CD8-positive, alpha-beta memory T cell (primary cell): ENCODE measurements around the gene PIK3CG. TPM values are rescaled to one million over a fixed set of nuclear protein-coding genes. Genes with fewer than 3 reads are reported as not detected.

Source experiments
- CTCF ChIA-PET: fragments of 350-600 bp; sonication (Branson Sonifier 250); formaldehyde crosslinking; loops from one replicate; lab custom pipeline; 2021; ENCODE audit warnings: antibody characterized with exemption; lab: Charles Lee
- POLR2A ChIA-PET: fragments of 350-600 bp; sonication (Branson Sonifier 250); formaldehyde crosslinking; loops from one replicate; lab custom pipeline; 2021; ENCODE audit warnings: antibody characterized with exemption; lab: Charles Lee
- DNase-seq, 5 donors: peaks; one replicate each; pipeline versions ENCODE4 v3.0.0 to v3.0.0-alpha.2; 2020 to 2022; ENCODE audit warnings: mixed read lengths in 1 of 5
- H3K27ac ChIP-seq: one replicate; pipeline ENCODE4 v1.7.0; 2013; ENCODE audit warnings: low read depth, mild to moderate bottlenecking, low read length, moderate library complexity
- H3K27me3 ChIP-seq: 2 replicates; pipeline ENCODE4 v1.7.0; 2013; ENCODE audit warnings: low read length, mild to moderate bottlenecking; ENCODE audit not compliant: insufficient read depth, poor library complexity, severe bottlenecking
- H3K36me3 ChIP-seq: 2 replicates; pipeline ENCODE4 v1.7.0; 2013; ENCODE audit warnings: mild to moderate bottlenecking, low read length, moderate library complexity; ENCODE audit not compliant: insufficient read depth
- H3K4me1 ChIP-seq: 2 replicates; pipeline ENCODE4 v1.7.0; 2013; ENCODE audit warnings: mild to moderate bottlenecking, low read length, moderate library complexity; ENCODE audit not compliant: insufficient read depth
- H3K4me3 ChIP-seq: 2 replicates; pipeline ENCODE4 v1.7.0; 2013; ENCODE audit warnings: mild to moderate bottlenecking, low read length
- H3K9me3 ChIP-seq: 2 replicates; pipeline ENCODE4 v1.7.0; 2013; ENCODE audit warnings: mild to moderate bottlenecking, low read length
- H3K27ac Mint-ChIP-seq, 8 donors: one replicate each; pipeline ENCODE4 v1.8.0; 2020 to 2021; ENCODE audit warnings: mixed read lengths in 8 of 8, mild to moderate bottlenecking in 6 of 8, inconsistent platforms in 3 of 8, moderate library complexity in 3 of 8
- H3K27me3 Mint-ChIP-seq, 2 donors: one replicate each; pipeline ENCODE4 v1.8.0; 2020 to 2021; ENCODE audit warnings: mixed read lengths in 2 of 2, mild to moderate bottlenecking in 1 of 2, moderate library complexity in 1 of 2
- H3K36me3 Mint-ChIP-seq, 3 donors: one replicate each; pipeline ENCODE4 v1.8.0; 2020 to 2021; ENCODE audit warnings: mixed read lengths in 3 of 3, inconsistent platforms in 1 of 3, mild to moderate bottlenecking in 1 of 3
- H3K4me1 Mint-ChIP-seq, 3 donors: one replicate each; pipeline ENCODE4 v1.8.0; 2020 to 2021; ENCODE audit warnings: mixed read lengths in 3 of 3, inconsistent platforms in 1 of 3, mild to moderate bottlenecking in 1 of 3
- H3K4me3 Mint-ChIP-seq, 7 donors: one replicate each; pipeline ENCODE4 v1.8.0; 2020 to 2021; ENCODE audit warnings: mixed read lengths in 7 of 7, mild to moderate bottlenecking in 6 of 7, moderate library complexity in 4 of 7, inconsistent platforms in 2 of 7
- H3K9me3 Mint-ChIP-seq, 5 donors: one replicate each; pipeline ENCODE4 v1.8.0; 2020 to 2022; ENCODE audit warnings: mixed read lengths in 5 of 5, mild to moderate bottlenecking in 3 of 5, moderate library complexity in 2 of 5, inconsistent platforms in 1 of 5
- polyA plus RNA-seq: library from polyadenylated mRNA; unstranded; fragments of 300-500 nt; fragmentation: Illumina TruSeq; gene quantifications from one replicate; pipeline ENCODE4 v1.2.3, GENCODE V29; 2021
- total RNA-seq, 2 experiments: library from RNA; stranded (reverse); gene quantifications; one replicate each; pipeline ENCODE4 v1.2.3, GENCODE V29; 2021

Gene PIK3CG
- total and polyA plus RNA-seq, 3 experiments from 2014 or later = 25.3 to 31.0 (median 26.3) TPM

GRCh38 chr7:106870528-106870927, 5.4 kb downstream of the PIK3CG start:
- peaks cover 0 to 1% (median 0%) of the 10 kb centered on the region in 5 donors for H3K9me3 Mint-ChIP-seq
- H3K36me3 Mint-ChIP-seq = peaks cover 43 to 90% (median 48%) of the 10 kb centered on the region in 3 donors
- H3K4me3 Mint-ChIP-seq = peak overlapping the region; percentile 49 to 79 (median 75)
- H3K36me3 ChIP-seq = peaks cover 34% of the 10 kb centered on the region
- CTCF ChIA-PET = no interaction called here
- H3K4me1 ChIP-seq = peaks cover 58% of the 10 kb centered on the region
- H3K27ac Mint-ChIP-seq = peak overlapping the region; percentile 8 to 76 (median 50)
- H3K4me1 Mint-ChIP-seq = peaks cover 76 to 91% (median 88%) of the 10 kb centered on the region in 3 donors
- peak overlapping the region; percentile 25 for H3K27ac ChIP-seq
- POLR2A ChIA-PET = no interaction called here
- no peaks in the 10 kb centered on the region for H3K9me3 ChIP-seq
- no peaks in the 10 kb centered on the region for H3K27me3 Mint-ChIP-seq
- peak overlapping the region; percentile 25 for H3K4me3 ChIP-seq
- no peak for DNase-seq
- H3K27me3 ChIP-seq = no peaks in the 10 kb centered on the region

GRCh38 chr7:106870983-106871410, 5.9 kb downstream of the PIK3CG start:
- Mint-ChIP-seq H3K4me3 (peak overlapping the region; percentile 49 to 83 (median 75)), H3K27me3 (no peaks in the 10 kb centered on the region), H3K4me1 (peaks cover 76 to 93% (median 90%) of the 10 kb centered on the region in 3 donors), H3K9me3 (peaks cover 0 to 2% (median 0%) of the 10 kb centered on the region in 5 donors), H3K27ac (peak overlapping the region in 7 of 8 donors; percentile 1 to 85 (median 72)), H3K36me3 (peaks cover 45 to 89% (median 49%) of the 10 kb centered on the region in 3 donors)
- DNase-seq = no peak
- peak overlapping the region; percentile 24 for H3K4me3 ChIP-seq
- H3K4me1 ChIP-seq = peaks cover 58% of the 10 kb centered on the region
- H3K27me3 ChIP-seq = no peaks in the 10 kb centered on the region
- no peaks in the 10 kb centered on the region for H3K9me3 ChIP-seq
- H3K27ac ChIP-seq = no peak overlapping the region
- POLR2A ChIA-PET = interaction anchor here (0.6 kb wide), 1 partner anchor 301 kb away, joined by 3 read pairs; no protein-coding TSS in a partner anchor
- CTCF ChIA-PET = no interaction called here
- peaks cover 34% of the 10 kb centered on the region for H3K36me3 ChIP-seq

GRCh38 chr7:106871793-106872571, 6.9 kb downstream of the PIK3CG start:
- Histone ChIP-seq H3K27me3 (no peaks in the 10 kb centered on the region), H3K9me3 (no peaks in the 10 kb centered on the region), H3K27ac (no peak overlapping the region), H3K4me1 (peaks cover 56% of the 10 kb centered on the region), H3K4me3 (peak overlapping the region; percentile 2), H3K36me3 (peaks cover 34% of the 10 kb centered on the region)
- DNase-seq = no peak
- peaks cover 45 to 90% (median 48%) of the 10 kb centered on the region in 3 donors for H3K36me3 Mint-ChIP-seq
- peak overlapping the region; percentile 49 to 83 (median 75) for H3K4me3 Mint-ChIP-seq
- POLR2A ChIA-PET = interaction anchor here (0.6 kb wide), 1 partner anchor 300 kb away, joined by 3 read pairs; no protein-coding TSS in a partner anchor
- peak overlapping the region; percentile 23 to 81 (median 66) for H3K27ac Mint-ChIP-seq
- H3K9me3 Mint-ChIP-seq = peaks cover 0 to 2% (median 0%) of the 10 kb centered on the region in 5 donors
- H3K4me1 Mint-ChIP-seq = peaks cover 69 to 88% (median 80%) of the 10 kb centered on the region in 3 donors
- CTCF ChIA-PET = no interaction called here
- H3K27me3 Mint-ChIP-seq = no peaks in the 10 kb centered on the region

- Mint-ChIP-seq H3K9me3 (peaks cover 0 to 2% (median 0%) of the 10 kb centered on the region in 5 donors), H3K4me1 (peaks cover 72 to 88% (median 82%) of the 10 kb centered on the region in 3 donors), H3K27ac (peak overlapping the region in 7 of 8 donors; percentile 32 to 81 (median 69)), H3K4me3 (peak overlapping the region; percentile 49 to 83 (median 75)), H3K36me3 (peaks cover 45 to 91% (median 52%) of the 10 kb centered on the region in 3 donors), H3K27me3 (no peaks in the 10 kb centered on the region)
- CTCF ChIA-PET = no interaction called here
- no peak for DNase-seq
- H3K4me3 ChIP-seq = no peak overlapping the region
- no peaks in the 10 kb centered on the region for H3K27me3 ChIP-seq
- POLR2A ChIA-PET = no interaction called here
- H3K9me3 ChIP-seq = no peaks in the 10 kb centered on the region
- H3K27ac ChIP-seq = no peak overlapping the region
- H3K36me3 ChIP-seq = peaks cover 34% of the 10 kb centered on the region
- peaks cover 51% of the 10 kb centered on the region for H3K4me1 ChIP-seq
These were observed 7.7 kb downstream of the PIK3CG start for GRCh38 chr7:106872763-106873162.

GRCh38 chr7:106874076-106874475, 9.0 kb downstream of the PIK3CG start:
- ChIA-PET CTCF (no interaction called here), POLR2A (no interaction called here)
- Mint-ChIP-seq H3K4me1 (peaks cover 76 to 88% (median 84%) of the 10 kb centered on the region in 3 donors), H3K9me3 (peaks cover 0 to 2% (median 0%) of the 10 kb centered on the region in 5 donors), H3K36me3 (peaks cover 32 to 91% (median 52%) of the 10 kb centered on the region in 3 donors), H3K27me3 (no peaks in the 10 kb centered on the region), H3K4me3 (peak overlapping the region in 2 of 7 donors; percentile 7 to 20), H3K27ac (peak overlapping the region in 5 of 8 donors; percentile 7 to 84 (median 39))
- Histone ChIP-seq H3K4me3 (no peak overlapping the region), H3K27ac (no peak overlapping the region), H3K9me3 (no peaks in the 10 kb centered on the region), H3K4me1 (peaks cover 42% of the 10 kb centered on the region), H3K27me3 (no peaks in the 10 kb centered on the region), H3K36me3 (peaks cover 28% of the 10 kb centered on the region)
- no peak for DNase-seq

GRCh38 chr7:106875508-106875907, 10.4 kb downstream of the PIK3CG start:
- Mint-ChIP-seq H3K9me3 (peaks cover 0 to 2% (median 0%) of the 10 kb centered on the region in 5 donors), H3K4me1 (peaks cover 71 to 83% (median 82%) of the 10 kb centered on the region in 3 donors), H3K27ac (peak overlapping the region in 4 of 8 donors; percentile 2 to 56 (median 32)), H3K27me3 (no peaks in the 10 kb centered on the region), H3K36me3 (peaks cover 33 to 90% (median 49%) of the 10 kb centered on the region in 3 donors), H3K4me3 (peak overlapping the region in 3 of 7 donors; percentile 20 to 49 (median 21))
- no peaks in the 10 kb centered on the region for H3K27me3 ChIP-seq
- no peaks in the 10 kb centered on the region for H3K9me3 ChIP-seq
- no peak for DNase-seq
- ChIA-PET CTCF (no interaction called here), POLR2A (no interaction called here)
- H3K27ac ChIP-seq = no peak overlapping the region
- H3K4me3 ChIP-seq = no peak overlapping the region
- peaks cover 27% of the 10 kb centered on the region for H3K4me1 ChIP-seq
- peaks cover 26% of the 10 kb centered on the region for H3K36me3 ChIP-seq

- peaks cover 39 to 91% (median 59%) of the 10 kb centered on the region in 3 donors for H3K36me3 Mint-ChIP-seq
- H3K4me3 Mint-ChIP-seq = peak overlapping the region in 3 of 7 donors; percentile 14 to 71 (median 53)
- Histone ChIP-seq H3K27me3 (no peaks in the 10 kb centered on the region), H3K36me3 (peaks cover 48% of the 10 kb centered on the region), H3K4me1 (no peaks in the 10 kb centered on the region), H3K27ac (no peak overlapping the region), H3K4me3 (no peak overlapping the region), H3K9me3 (no peaks in the 10 kb centered on the region)
- H3K27ac Mint-ChIP-seq = peak overlapping the region in 7 of 8 donors; percentile 63 to 90 (median 76)
- no peaks in the 10 kb centered on the region for H3K27me3 Mint-ChIP-seq
- CTCF ChIA-PET = no interaction called here
- peaks cover 53 to 60% (median 60%) of the 10 kb centered on the region in 3 donors for H3K4me1 Mint-ChIP-seq
- peaks cover 0 to 2% (median 0%) of the 10 kb centered on the region in 5 donors for H3K9me3 Mint-ChIP-seq
- POLR2A ChIA-PET = no interaction called here
- DNase-seq = no peak
These were observed 13.8 kb downstream of the PIK3CG start for GRCh38 chr7:106878748-106879439.
